ENCODE data around the gene CDRT15L2.
"Not testable (repeated sequence)": the region's sequence is repeated elsewhere in the genome, so short reads cannot be mapped to it uniquely, and the experiment has no call there.

The CDRT15L2 gene

DNA sequence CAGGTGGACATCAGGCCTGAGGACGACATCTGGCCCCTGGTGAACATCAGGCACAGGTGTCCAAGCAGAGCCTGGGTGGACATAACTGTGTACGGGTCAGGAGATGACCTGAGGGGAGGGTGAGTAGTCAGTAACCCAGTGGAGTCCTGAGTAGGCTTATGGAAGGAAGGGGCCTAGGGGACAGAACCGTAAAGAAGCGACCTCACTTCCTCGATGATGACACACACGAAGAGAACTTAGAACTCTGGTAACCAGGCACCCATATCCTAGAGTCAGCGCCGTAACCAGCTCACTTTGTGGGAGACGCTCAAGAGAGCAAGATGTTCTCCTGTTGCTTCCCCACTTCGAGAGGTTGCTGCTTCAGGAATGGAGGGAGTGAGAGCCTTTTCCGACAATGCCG, at the start of gene CDRT15L2:
Gene CDRT15L2, plus strand, starts transcription at position 301 of the 400 bp plus-strand sequence. Its CDS starts 20 bp downstream, at position 321.
- H3K4me1 ChIP-seq (ENCODE audit: control insufficient read depth, insufficient read depth, low read length); H3K27me3 ChIP-seq (ENCODE audit: control insufficient read depth, insufficient read depth, low read length); H3K36me3 ChIP-seq (ENCODE audit: control insufficient read depth, insufficient read depth, low read length); H3K9me3 ChIP-seq (ENCODE audit: control insufficient read depth, insufficient read depth, low read length); H3K4me3 ChIP-seq (ENCODE audit: low read depth, low read length); H3K9ac ChIP-seq (ENCODE audit: low read depth, low read length): not testable (repeated sequence)

DNA sequence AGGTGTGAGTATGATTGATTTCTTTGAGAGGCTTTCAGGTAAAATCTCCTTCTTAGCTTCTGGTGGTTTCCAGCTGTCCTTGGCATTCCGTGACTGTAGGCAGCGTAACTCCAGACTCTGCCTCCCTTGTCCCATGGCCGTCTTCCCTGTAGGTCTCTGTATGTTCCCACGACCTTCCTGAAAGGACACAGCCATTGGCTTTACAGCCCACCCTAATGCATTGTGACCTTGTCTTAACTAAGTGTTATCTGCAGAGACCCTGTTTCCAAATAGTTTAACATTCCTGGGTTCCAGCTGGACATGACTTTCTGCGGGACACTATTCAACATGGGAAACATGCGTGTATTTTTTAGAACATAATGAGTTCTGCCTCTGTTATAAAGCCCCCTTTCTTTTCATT, 49.4 kb upstream of the CDRT15L2 start:
- not testable (repeated sequence) for H3K9ac ChIP-seq (ENCODE audit: low read depth, low read length); H3K9me3 ChIP-seq (ENCODE audit: control insufficient read depth, insufficient read depth, low read length); H3K27me3 ChIP-seq (ENCODE audit: control insufficient read depth, insufficient read depth, low read length); H3K36me3 ChIP-seq (ENCODE audit: control insufficient read depth, insufficient read depth, low read length); H3K4me3 ChIP-seq (ENCODE audit: low read depth, low read length); H3K4me1 ChIP-seq (ENCODE audit: control insufficient read depth, insufficient read depth, low read length)

DNA sequence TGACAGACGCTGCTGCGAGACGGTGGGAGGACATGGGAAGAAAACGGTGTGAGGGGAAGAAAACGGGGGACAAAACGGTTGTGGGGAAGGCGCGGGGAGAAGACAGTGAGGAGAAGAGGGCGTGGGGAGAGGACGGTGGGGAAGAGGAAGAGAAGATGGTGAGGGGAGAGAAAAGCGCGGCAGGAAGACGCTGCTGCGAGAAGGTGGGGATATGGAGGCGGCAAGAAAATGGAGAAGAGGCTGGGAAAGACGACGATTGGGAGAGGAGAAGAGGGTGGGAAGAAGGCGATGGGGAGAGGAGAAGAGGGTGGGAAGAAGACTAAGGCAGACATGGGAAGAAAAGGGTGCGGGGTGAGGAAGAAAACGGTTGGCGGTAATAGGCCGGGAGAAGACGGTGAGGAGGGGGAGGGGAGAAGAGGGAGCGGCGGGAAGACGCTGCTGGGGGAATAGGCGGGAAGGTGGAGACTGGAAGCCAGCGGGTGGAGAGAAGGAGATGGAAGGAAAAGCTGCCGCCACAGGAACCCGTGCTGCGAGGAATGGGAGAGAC, 46.9 kb upstream of the CDRT15L2 start:
- H3K4me3 ChIP-seq (ENCODE audit: low read depth, low read length), result peak overlapping the region; percentile 54
- H3K27me3 ChIP-seq (ENCODE audit: control insufficient read depth, insufficient read depth, low read length); H3K9me3 ChIP-seq (ENCODE audit: control insufficient read depth, insufficient read depth, low read length); H3K9ac ChIP-seq (ENCODE audit: low read depth, low read length); H3K36me3 ChIP-seq (ENCODE audit: control insufficient read depth, insufficient read depth, low read length); H3K4me1 ChIP-seq (ENCODE audit: control insufficient read depth, insufficient read depth, low read length): not testable (repeated sequence)

DNA sequence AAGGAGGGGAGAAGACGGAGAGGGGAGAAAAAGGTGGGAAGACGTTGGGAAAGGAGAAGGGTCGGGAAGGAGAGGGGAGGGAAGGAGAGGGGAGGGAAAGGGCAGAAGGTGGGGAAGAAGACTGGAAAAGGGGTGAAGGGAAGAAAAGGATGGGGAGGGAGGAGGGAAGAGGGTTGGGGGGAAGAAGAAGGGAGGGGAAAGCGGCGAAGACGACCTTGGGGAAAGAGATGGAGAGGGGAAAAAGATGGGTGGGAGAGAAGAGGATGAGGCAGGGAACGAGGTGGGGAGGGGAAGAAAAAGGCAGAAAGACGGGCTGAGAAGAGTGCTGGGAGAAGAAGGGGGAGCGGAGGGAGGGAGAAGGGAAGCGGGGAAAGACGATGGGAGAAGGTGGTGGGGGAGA, 46.3 kb upstream of the CDRT15L2 start:
- not testable (repeated sequence) for H3K36me3 ChIP-seq (ENCODE audit: control insufficient read depth, insufficient read depth, low read length); H3K4me1 ChIP-seq (ENCODE audit: control insufficient read depth, insufficient read depth, low read length); H3K9me3 ChIP-seq (ENCODE audit: control insufficient read depth, insufficient read depth, low read length); H3K27me3 ChIP-seq (ENCODE audit: control insufficient read depth, insufficient read depth, low read length); H3K9ac ChIP-seq (ENCODE audit: low read depth, low read length)
- peak overlapping the region; percentile 54 for H3K4me3 ChIP-seq (ENCODE audit: low read depth, low read length)

DNA sequence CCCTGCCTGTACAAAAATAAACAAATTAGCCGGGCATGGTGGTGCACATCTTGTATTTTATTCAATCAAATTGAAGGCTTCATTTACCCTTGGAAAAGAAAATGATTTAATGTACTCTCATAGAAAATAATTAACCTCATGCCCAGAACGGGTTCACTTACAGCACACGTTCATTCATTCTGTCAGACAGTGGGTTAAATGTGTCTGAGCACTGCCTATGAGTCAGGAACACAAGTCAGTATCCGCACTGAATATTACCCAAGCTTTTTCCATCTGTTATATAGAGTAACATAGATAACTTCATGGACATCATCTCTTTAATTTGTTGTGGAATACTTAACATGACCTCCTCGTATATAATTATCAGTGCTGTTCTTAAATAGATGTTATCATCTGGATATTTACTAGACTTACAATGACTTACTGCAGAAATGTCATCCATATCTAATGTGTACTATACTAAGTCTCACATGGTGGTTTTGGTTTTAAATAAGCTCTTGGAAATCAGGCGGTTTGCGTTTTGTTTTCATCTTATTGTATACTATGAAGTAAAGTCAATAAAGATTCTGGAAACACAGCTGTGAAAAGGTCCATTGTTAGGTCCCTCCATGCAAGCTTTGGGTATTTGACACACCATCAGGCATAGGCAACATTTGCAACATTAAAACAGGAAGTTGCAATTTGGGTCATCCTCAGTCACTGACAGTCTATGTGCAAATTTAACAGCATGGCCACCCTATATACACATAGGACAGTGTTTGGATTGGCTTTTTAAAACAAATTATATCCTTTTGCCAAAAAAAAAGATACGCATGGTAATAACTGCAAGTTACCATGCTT, 44.6 kb upstream of the CDRT15L2 start:
- H3K36me3 ChIP-seq (ENCODE audit: control insufficient read depth, insufficient read depth, low read length); H3K4me3 ChIP-seq (ENCODE audit: low read depth, low read length); H3K9me3 ChIP-seq (ENCODE audit: control insufficient read depth, insufficient read depth, low read length); H3K4me1 ChIP-seq (ENCODE audit: control insufficient read depth, insufficient read depth, low read length); H3K27me3 ChIP-seq (ENCODE audit: control insufficient read depth, insufficient read depth, low read length); H3K9ac ChIP-seq (ENCODE audit: low read depth, low read length): not testable (repeated sequence)

DNA sequence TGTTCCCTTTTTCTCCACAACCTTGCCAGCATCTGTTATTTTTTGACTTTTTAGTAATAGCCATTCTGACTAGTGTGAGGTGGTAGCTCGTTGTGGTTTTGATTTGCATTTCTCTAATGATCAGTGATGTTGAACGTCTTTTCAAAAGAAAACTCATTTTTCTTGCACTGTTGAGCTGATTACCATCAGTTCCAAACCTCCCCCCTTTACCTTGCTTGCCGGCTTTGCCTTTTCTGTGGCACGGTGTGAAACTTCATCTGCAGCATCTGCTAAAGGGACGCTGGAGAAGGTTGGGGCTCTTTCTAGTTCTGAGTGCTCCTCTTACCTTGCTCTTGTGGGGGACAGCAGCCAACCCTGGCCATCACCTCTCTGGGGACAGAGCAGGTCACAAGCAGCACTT, 39.1 kb upstream of the CDRT15L2 start:
- not testable (repeated sequence) for H3K36me3 ChIP-seq (ENCODE audit: control insufficient read depth, insufficient read depth, low read length); H3K9ac ChIP-seq (ENCODE audit: low read depth, low read length); H3K4me3 ChIP-seq (ENCODE audit: low read depth, low read length); H3K4me1 ChIP-seq (ENCODE audit: control insufficient read depth, insufficient read depth, low read length); H3K9me3 ChIP-seq (ENCODE audit: control insufficient read depth, insufficient read depth, low read length); H3K27me3 ChIP-seq (ENCODE audit: control insufficient read depth, insufficient read depth, low read length)

DNA sequence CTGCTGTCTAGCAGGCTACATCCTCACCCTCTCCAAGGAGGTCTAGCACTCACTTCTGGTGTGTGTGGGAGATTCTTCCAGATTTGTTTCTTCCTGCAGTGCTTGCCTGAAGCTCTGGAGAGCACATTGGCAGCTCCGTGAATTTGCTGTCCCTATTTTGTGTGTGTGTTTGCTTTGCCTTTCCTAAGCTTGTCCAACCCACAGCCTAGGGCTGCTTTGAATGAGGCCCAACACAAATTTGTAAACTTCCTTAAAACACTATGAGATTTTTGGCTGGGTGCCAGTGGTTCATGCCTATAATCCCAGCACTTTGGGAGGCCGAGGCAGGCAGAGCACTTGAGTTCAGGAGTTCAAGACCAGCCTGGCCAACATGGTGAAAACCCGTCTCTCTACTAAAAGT, 38.7 kb upstream of the CDRT15L2 start:
- H3K4me1 ChIP-seq (ENCODE audit: control insufficient read depth, insufficient read depth, low read length); H3K4me3 ChIP-seq (ENCODE audit: low read depth, low read length); H3K36me3 ChIP-seq (ENCODE audit: control insufficient read depth, insufficient read depth, low read length); H3K27me3 ChIP-seq (ENCODE audit: control insufficient read depth, insufficient read depth, low read length); H3K9ac ChIP-seq (ENCODE audit: low read depth, low read length); H3K9me3 ChIP-seq (ENCODE audit: control insufficient read depth, insufficient read depth, low read length): not testable (repeated sequence)

DNA sequence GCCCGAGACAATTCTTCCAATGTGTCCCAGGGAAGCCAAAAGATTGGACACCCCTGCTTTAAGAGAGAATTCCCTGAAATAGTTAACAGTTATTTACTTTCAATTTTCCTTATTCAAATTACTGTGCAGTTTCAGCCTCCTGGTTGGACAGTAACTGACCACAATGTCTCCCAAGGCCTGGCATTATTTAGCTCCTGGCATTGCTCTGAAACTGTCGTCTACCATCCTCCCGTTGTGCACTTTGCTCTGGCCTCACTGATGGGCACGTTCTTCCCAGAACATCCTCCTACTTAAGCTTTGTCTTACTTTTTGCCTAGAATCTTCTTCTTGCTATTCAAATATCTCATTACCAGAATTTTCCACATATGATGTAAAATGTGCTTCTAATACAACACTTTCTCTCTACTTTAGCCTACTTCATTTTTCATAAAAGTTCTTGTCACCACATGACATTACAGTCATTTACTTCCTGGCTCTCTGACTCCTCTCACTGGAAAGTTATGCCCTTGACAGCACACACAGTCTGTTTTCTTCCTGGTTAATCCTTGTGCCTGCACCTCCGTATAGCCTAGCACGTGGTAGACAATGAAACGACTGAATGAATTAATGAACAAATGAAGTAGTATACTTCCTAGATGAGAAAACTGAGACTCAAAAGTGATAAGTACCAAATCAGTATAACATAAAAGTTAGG, 37.5 kb upstream of the CDRT15L2 start:
- not testable (repeated sequence) for H3K9ac ChIP-seq (ENCODE audit: low read depth, low read length); H3K36me3 ChIP-seq (ENCODE audit: control insufficient read depth, insufficient read depth, low read length); H3K4me3 ChIP-seq (ENCODE audit: low read depth, low read length); H3K4me1 ChIP-seq (ENCODE audit: control insufficient read depth, insufficient read depth, low read length); H3K9me3 ChIP-seq (ENCODE audit: control insufficient read depth, insufficient read depth, low read length); H3K27me3 ChIP-seq (ENCODE audit: control insufficient read depth, insufficient read depth, low read length)

DNA sequence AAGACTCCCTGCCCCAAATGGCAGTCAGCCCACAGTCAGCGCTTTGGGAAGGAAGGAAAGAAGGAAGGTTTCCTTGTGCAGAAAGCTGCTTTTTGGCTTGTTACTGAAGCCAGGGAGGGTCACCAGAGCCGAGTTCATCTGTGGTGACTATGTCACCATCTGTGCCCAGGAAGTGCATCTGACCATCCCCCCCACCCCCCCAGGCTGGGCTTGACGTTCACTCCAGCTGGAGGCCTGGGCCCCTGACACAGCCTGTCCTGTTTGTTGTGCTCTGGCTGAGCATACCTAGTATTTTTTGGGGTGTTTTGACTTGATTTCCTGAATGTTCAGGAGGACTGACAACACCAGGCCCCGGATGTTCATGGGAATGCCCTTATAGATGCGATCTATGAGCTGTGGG, 31.6 kb upstream of the CDRT15L2 start:
- not testable (repeated sequence) for H3K9me3 ChIP-seq (ENCODE audit: control insufficient read depth, insufficient read depth, low read length); H3K36me3 ChIP-seq (ENCODE audit: control insufficient read depth, insufficient read depth, low read length); H3K4me3 ChIP-seq (ENCODE audit: low read depth, low read length); H3K9ac ChIP-seq (ENCODE audit: low read depth, low read length); H3K27me3 ChIP-seq (ENCODE audit: control insufficient read depth, insufficient read depth, low read length); H3K4me1 ChIP-seq (ENCODE audit: control insufficient read depth, insufficient read depth, low read length)

DNA sequence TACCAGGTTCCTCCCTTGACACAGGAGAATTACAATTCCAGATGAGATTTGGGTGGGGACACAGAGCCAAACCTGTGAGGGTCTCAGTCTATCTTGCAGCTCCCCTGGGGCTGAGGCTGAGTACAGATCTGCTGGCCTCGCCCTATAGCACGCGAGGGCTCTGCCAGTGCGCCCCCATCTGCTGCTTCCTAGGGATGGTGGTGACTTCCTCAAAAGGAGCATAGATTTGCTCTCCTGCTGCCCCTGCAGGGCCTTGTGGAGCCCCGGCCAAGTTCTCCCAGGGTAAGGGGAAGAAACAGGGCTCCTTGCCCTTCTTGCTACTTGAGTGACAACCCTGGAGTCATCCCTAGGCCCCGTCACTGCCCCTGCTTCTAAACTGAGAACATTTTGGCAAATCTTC, 26.6 kb upstream of the CDRT15L2 start:
- not testable (repeated sequence) for H3K4me1 ChIP-seq (ENCODE audit: control insufficient read depth, insufficient read depth, low read length); H3K4me3 ChIP-seq (ENCODE audit: low read depth, low read length); H3K9ac ChIP-seq (ENCODE audit: low read depth, low read length); H3K36me3 ChIP-seq (ENCODE audit: control insufficient read depth, insufficient read depth, low read length); H3K9me3 ChIP-seq (ENCODE audit: control insufficient read depth, insufficient read depth, low read length); H3K27me3 ChIP-seq (ENCODE audit: control insufficient read depth, insufficient read depth, low read length)

DNA sequence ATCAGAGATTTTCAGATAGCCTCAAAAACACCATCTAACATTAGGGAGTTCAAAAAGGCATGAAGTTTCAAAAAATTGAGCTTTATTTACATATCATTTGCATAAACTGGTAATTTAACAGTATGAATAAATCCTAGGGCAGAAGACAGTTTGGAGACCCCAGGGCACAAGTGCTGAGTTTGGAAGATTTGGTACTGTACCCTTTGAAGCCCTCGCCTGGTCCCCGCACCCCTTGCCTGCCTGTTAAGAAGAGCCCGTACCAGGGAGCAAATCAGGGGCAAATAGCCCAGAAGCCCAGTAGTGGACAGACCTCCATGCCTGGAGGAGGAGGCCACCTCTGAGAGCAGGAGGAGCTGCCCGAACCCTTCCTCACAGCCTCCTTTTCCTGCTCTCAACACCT, 24.8 kb upstream of the CDRT15L2 start:
- H3K9ac ChIP-seq (ENCODE audit: low read depth, low read length); H3K4me1 ChIP-seq (ENCODE audit: control insufficient read depth, insufficient read depth, low read length); H3K36me3 ChIP-seq (ENCODE audit: control insufficient read depth, insufficient read depth, low read length); H3K9me3 ChIP-seq (ENCODE audit: control insufficient read depth, insufficient read depth, low read length); H3K27me3 ChIP-seq (ENCODE audit: control insufficient read depth, insufficient read depth, low read length); H3K4me3 ChIP-seq (ENCODE audit: low read depth, low read length): not testable (repeated sequence)
